MM.1S (cell line): ENCODE results near the gene KIFAP3.

Source experiments
- DNase-seq: peaks from one replicate; pipeline ENCODE4 v3.0.0-alpha.2; 2015
- H2AFZ ChIP-seq: fragments of 300-600 bp; sonication (generic); 2 replicates; pipeline ENCODE4 v1.6.0; 2016; ENCODE audit warnings: antibody characterized with exemption, low read length
- H3F3A ChIP-seq: fragments of 300-600 bp; sonication (generic); 2 replicates; pipeline ENCODE4 v1.6.1; 2016; ENCODE audit warnings: mild to moderate bottlenecking, antibody characterized with exemption, low read length, moderate library complexity, mixed read lengths; ENCODE audit not compliant: insufficient read depth
- H3K27ac ChIP-seq: fragments of 300-600 bp; sonication (generic); 2 replicates; pipeline ENCODE4 v1.5.1; 2016; ENCODE audit warnings: mild to moderate bottlenecking, low read length
- H3K27me3 ChIP-seq: fragments of 300-600 bp; sonication (generic); replicated peaks from 2 replicates; pipeline ENCODE4 v1.6.0; 2016; ENCODE audit warnings: low read length; ENCODE audit not compliant: insufficient read depth
- H3K36me3 ChIP-seq: fragments of 300-600 bp; sonication (generic); replicated peaks from 2 replicates; pipeline ENCODE4 v1.6.1; 2016; ENCODE audit warnings: mild to moderate bottlenecking, low read length, mixed read lengths; ENCODE audit not compliant: insufficient read depth
- H3K4me1 ChIP-seq: fragments of 300-600 bp; sonication (generic); 2 replicates; pipeline ENCODE4 v1.6.1; 2016; ENCODE audit warnings: low read length, mixed read lengths
- H3K4me2 ChIP-seq: fragments of 300-600 bp; sonication (generic); 2 replicates; pipeline ENCODE4 v1.6.0; 2016; ENCODE audit warnings: low read depth, low read length
- H3K4me3 ChIP-seq: fragments of 300-600 bp; sonication (generic); 2 replicates; pipeline ENCODE4 v1.5.1; 2016; ENCODE audit warnings: low read length, mixed read lengths
- H3K79me2 ChIP-seq: fragments of 300-600 bp; sonication (generic); 2 replicates; pipeline ENCODE4 v1.6.1; 2016; ENCODE audit warnings: mixed run types, low read length, mixed read lengths
- H3K9ac ChIP-seq: fragments of 300-600 bp; sonication (generic); 2 replicates; pipeline ENCODE4 v1.6.1; 2016; ENCODE audit warnings: low read length, mixed read lengths
- H3K9me2 ChIP-seq: fragments of 300-600 bp; sonication (generic); replicated peaks from 2 replicates; pipeline ENCODE4 v1.6.1; 2016; ENCODE audit warnings: mild to moderate bottlenecking, low read length, mixed read lengths; ENCODE audit not compliant: insufficient read depth
- H3K9me3 ChIP-seq: fragments of 300-600 bp; sonication (generic); replicated peaks from 2 replicates; pipeline ENCODE4 v1.6.1; 2016; ENCODE audit warnings: mild to moderate bottlenecking, low read length, mixed read lengths; ENCODE audit not compliant: insufficient read depth
- H4K20me1 ChIP-seq: fragments of 300-600 bp; sonication (generic); 2 replicates; pipeline ENCODE4 v1.6.1; 2016; ENCODE audit warnings: mild to moderate bottlenecking, low read length, moderate library complexity, mixed read lengths; ENCODE audit not compliant: insufficient read depth
- EZH2 ChIP-seq: fragments of 300-600 bp; sonication (generic); optimal IDR thresholded peaks from 2 replicates; pipeline ENCODE3; 2017; ENCODE audit warnings: low read depth, mild to moderate bottlenecking, antibody characterized with exemption, low read length, mixed read lengths
- EZH2phosphoT487 ChIP-seq: fragments of 300-600 bp; sonication (generic); IDR thresholded peaks from 2 replicates; pipeline ENCODE4 v1.6.1; 2018; ENCODE audit warnings: antibody characterized with exemption, low read length
- TF ChIP-seq, protein P1 (sequence below): fragments of 300-600 bp; sonication (generic); IDR thresholded peaks from 2 replicates; pipeline ENCODE4 v1.5.1; 2016; ENCODE audit warnings: antibody characterized with exemption, low read length, mixed read lengths

KIFAP3 gene

DNA sequence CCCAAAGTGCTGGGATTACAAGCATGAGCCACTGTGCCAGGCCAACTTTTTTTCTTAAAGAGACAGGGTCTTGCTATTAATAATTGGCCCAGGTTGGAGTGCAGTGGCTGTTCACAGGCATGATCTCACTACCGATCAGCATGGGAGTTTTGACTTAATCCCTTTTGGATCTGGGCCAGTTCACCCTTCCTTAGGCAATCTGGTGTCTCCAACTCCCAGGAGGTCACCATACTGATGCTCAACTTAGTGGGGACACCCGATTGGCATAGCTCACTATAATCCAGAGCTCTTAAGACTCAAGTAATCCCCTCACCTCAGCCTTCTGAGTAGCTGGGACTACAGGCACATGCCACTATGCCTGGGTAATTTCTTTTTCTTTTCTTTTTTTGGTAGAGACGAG is 116.6 kb downstream of the KIFAP3 start:
- Histone ChIP-seq H2AFZ (no peak overlapping the region), H3K4me1 (no peaks in the 10 kb centered on the region), H3K9me3 (no peaks in the 10 kb centered on the region), H4K20me1 (no peaks in the 10 kb centered on the region), H3K27me3 (no peaks in the 10 kb centered on the region), H3K36me3 (no peaks in the 10 kb centered on the region), H3K4me3 (no peak overlapping the region), H3K4me2 (no peak overlapping the region), H3K9ac (no peak overlapping the region), H3K9me2 (no peaks in the 10 kb centered on the region), H3K27ac (no peak overlapping the region), H3K79me2 (no peaks in the 10 kb centered on the region), H3F3A (no peaks in the 10 kb centered on the region)
- TF ChIP-seq EZH2phosphoT487, result no peak
- TF ChIP-seq, protein P1, sequence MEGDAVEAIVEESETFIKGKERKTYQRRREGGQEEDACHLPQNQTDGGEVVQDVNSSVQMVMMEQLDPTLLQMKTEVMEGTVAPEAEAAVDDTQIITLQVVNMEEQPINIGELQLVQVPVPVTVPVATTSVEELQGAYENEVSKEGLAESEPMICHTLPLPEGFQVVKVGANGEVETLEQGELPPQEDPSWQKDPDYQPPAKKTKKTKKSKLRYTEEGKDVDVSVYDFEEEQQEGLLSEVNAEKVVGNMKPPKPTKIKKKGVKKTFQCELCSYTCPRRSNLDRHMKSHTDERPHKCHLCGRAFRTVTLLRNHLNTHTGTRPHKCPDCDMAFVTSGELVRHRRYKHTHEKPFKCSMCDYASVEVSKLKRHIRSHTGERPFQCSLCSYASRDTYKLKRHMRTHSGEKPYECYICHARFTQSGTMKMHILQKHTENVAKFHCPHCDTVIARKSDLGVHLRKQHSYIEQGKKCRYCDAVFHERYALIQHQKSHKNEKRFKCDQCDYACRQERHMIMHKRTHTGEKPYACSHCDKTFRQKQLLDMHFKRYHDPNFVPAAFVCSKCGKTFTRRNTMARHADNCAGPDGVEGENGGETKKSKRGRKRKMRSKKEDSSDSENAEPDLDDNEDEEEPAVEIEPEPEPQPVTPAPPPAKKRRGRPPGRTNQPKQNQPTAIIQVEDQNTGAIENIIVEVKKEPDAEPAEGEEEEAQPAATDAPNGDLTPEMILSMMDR, result no peak
- TF ChIP-seq EZH2, result no peak
- DNase-seq, result no peak

GRCh38 chr1:169951108-169951507 is 123.4 kb downstream of the KIFAP3 start:
- Histone ChIP-seq H4K20me1 (no peaks in the 10 kb centered on the region), H3K79me2 (no peaks in the 10 kb centered on the region), H3K36me3 (no peaks in the 10 kb centered on the region), H3K27me3 (no peaks in the 10 kb centered on the region), H3K4me1 (0 out of 2 replicates have a peak, but pooled peaks cover 7% of the 10 kb centered on the region), H3K9me3 (no peaks in the 10 kb centered on the region), H2AFZ (no peak overlapping the region), H3F3A (no peaks in the 10 kb centered on the region), H3K9ac (no peak overlapping the region), H3K9me2 (no peaks in the 10 kb centered on the region), H3K4me2 (no peak overlapping the region), H3K4me3 (no peak overlapping the region), H3K27ac (no peak overlapping the region)
- no peak for DNase-seq
- TF ChIP-seq, protein P1, result no peak
- TF ChIP-seq EZH2phosphoT487 (no peak), EZH2 (no peak)

DNA sequence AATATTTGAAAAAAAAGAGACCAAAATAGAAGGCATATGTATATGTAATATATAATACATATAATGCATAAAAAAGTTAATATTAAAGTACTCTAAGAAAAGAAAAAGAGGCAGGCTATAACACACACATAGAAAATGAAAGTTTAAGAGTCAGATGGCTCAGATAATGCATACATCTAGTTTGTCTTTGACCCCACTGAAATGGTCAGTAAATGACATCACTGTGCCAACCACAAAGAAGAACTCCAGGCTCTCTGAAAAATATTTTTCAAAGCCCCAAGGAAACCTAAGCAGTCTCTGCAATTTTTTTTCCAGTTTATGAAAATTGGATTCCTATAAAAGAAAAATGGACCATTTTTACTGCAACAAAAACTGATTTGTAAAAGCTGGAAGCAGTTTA is 125.4 kb downstream of the KIFAP3 start:
- Histone ChIP-seq H3K27me3 (no peaks in the 10 kb centered on the region), H3F3A (no peaks in the 10 kb centered on the region), H3K4me2 (no peak overlapping the region), H3K27ac (no peak overlapping the region), H3K9me3 (no peaks in the 10 kb centered on the region), H4K20me1 (no peaks in the 10 kb centered on the region), H3K79me2 (no peaks in the 10 kb centered on the region), H3K9me2 (no peaks in the 10 kb centered on the region), H3K36me3 (no peaks in the 10 kb centered on the region), H3K4me1 (0 out of 2 replicates have a peak, but pooled peaks cover 7% of the 10 kb centered on the region), H3K9ac (no peak overlapping the region), H3K4me3 (no peak overlapping the region), H2AFZ (no peak overlapping the region)
- DNase-seq, result no peak
- TF ChIP-seq EZH2 (no peak), EZH2phosphoT487 (no peak)
- TF ChIP-seq, protein P1, result no peak

- Histone ChIP-seq H3F3A (no peaks in the 10 kb centered on the region), H3K9me3 (no peaks in the 10 kb centered on the region), H3K36me3 (no peaks in the 10 kb centered on the region), H4K20me1 (no peaks in the 10 kb centered on the region), H3K9me2 (no peaks in the 10 kb centered on the region), H2AFZ (no peak overlapping the region), H3K27ac (no peak overlapping the region), H3K9ac (no peak overlapping the region), H3K27me3 (no peaks in the 10 kb centered on the region), H3K79me2 (no peaks in the 10 kb centered on the region), H3K4me3 (no peak overlapping the region), H3K4me1 (0 out of 2 replicates have a peak, but pooled peaks cover 7% of the 10 kb centered on the region), H3K4me2 (no peak overlapping the region)
- DNase-seq, result no peak
- TF ChIP-seq EZH2 (no peak), EZH2phosphoT487 (no peak)
- TF ChIP-seq, protein P1, result no peak
Measured at GRCh38 chr1:169946206-169946605, 128.3 kb downstream of the KIFAP3 start.
